NT2/D1 (cell line): Measurements from ENCODE around the gene TAF1.

Source experiments
- YY1 ChIP-seq: IDR thresholded peaks from 2 replicates; pipeline ENCODE4 v1.6.1; 2011; ENCODE audit not compliant: insufficient read length, insufficient read depth
- ZNF274 ChIP-seq: IDR thresholded peaks from 2 replicates; pipeline ENCODE4 v1.6.1; 2011; ENCODE audit warnings: mild to moderate bottlenecking, low read depth, low read length

DNA sequence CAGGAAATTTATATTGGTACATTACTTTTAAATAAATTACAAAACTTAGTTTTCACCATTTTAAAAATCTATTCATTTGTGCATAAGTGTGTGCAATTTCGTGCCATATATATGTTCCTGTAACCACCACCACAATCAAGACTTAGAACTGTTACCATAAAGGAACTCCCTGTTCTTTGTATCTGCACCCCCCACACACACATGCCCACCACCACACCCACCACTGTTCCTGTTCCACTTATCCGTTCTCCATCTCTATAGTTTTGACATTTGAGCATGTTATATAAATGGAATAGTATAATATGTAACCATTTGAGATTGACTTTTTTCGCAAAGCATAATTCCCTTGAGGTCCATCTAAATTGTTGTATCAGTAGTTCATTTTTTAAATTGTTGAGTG is 73.7 kb downstream of the TAF1 start:
- no peak for TF ChIP-seq ZNF274
- no peak for TF ChIP-seq YY1
